NCI-H2029 (cell line): ENCODE results near the gene PAK5.

Source experiments
- DNase-seq: peaks from one replicate; lab custom pipeline; 2025; lab: John Stamatoyannopoulos, UW

PAK5 gene

DNA sequence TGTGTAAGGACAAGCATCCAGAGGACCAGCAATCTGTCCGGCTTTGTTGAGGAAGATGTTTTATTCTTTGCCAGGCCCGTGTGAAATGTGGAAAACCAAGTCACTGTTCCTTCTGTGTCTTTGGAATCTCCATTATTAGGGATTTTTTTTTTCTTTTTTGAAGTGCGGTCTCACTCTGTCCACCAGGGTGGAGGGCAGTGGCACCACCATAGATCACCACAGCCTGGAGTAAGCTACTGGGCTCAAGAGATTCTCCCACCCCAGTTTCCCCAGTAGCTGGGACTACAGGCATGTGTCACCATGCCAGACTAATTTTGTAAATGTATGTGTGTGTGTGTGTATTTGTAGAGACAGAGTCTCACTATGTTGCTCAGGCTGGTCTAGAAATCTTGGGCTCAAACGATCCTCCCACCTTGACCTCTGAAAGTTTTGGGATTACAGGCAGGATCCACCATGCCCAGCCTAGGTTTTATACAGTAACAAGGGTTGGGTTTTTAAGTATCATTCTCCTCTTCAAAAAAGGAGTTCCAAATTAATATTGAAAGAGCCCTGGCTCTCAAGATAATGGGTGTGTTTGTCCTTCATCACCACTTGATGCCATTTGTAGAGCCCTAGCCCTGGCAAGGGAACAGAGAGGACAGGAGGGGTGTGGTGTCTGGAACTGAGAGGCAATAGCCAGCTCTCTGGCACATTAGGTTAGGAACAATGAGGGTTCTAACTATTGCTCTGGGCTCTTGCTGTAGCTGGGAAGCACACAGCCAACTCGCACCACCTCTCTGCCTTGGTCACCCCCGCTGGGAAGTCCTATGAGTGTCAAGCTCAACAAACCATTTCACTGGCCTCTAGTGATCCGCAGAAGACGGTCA is 321.3 kb downstream of the PAK5 start:
- DNase-seq: no peak

- DNase-seq: no peak
Measured at GRCh38 chr20:9516234-9516871, 322.5 kb downstream of the PAK5 start.

- no peak for DNase-seq
Measured at GRCh38 chr20:9515741-9516233, 323.1 kb downstream of the PAK5 start.

DNA sequence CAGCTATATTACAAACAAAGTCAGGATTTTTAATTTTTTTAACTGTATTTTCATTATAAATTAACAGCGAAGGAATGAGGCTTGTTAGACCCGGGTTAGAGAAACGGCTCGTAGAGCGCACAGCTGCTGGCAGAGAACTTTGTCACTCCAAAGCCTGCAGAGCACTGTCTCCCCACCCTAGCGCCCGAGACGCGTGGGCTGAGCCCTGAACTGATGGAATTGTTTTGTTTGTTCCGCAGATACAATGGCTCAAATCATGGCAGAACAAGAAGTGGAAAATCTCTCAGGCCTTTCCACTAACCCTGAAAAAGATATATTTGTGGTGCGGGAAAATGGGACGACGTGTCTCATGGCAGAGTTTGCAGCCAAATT is 323.7 kb downstream of the PAK5 start:
- no peak for DNase-seq

DNA sequence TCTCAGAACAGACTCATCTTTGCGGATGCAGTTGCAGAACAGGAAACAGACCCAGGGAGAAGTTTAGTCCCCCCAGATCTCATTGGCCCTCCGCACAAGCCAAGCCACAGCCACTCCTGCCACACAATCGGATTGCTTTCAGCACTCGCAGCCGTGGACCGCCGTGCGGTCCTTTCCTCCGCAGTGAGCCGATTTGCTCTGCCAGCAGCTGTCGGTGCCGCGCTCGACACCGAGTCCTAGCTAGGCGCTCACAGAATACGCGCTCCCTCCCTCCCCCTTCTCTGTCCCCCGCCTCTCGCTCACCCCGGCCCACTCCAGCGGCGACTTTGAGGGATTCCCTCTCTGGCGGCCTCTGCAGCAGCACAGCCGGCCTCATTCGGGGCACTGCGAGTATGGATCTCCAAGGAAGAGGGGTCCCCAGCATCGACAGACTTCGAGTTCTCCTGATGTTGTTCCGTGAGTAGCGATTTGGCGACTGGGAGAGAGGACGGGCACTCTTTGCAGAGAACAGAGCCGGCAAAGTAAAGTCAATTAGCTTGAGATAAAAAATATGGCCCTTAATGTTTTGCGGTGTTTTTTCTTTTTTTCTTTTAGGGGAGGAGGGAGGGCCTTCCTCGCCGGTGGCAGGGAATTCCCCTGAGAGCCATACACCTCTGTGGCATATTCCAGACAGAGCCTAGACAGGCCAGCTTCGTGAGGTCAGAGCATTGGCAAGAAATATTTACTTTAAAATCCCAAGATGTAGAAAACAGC is 324.2 kb downstream of the PAK5 start, which contains the start of gene LAMP5:
LAMP5 (plus strand) TSS at position 130 of the 753 bp plus-strand sequence; CDS start at position 393, 263 bp downstream.
- no peak for DNase-seq

DNA sequence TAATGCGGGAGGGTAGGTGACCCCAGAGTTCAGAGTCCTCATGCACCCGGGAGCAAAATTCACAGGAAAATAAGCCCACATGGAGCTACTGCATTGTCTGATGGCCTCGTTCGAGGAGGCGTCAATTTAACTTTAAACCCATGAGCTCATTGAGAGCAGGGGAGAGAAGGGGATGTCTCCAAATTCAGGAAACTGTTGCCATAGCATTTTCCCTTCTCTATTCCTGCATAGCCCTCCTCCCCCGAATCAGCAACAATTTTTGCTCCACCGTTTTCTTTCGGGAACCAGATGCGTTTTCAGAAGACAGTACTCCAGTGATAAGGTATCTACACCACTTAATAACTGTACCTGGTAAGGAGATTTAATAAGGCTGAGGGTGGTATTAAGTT is 324.8 kb downstream of the PAK5 start:
- DNase-seq: no peak

- no peak for DNase-seq
Measured at GRCh38 chr20:9510911-9511310, 328.0 kb downstream of the PAK5 start.

DNA sequence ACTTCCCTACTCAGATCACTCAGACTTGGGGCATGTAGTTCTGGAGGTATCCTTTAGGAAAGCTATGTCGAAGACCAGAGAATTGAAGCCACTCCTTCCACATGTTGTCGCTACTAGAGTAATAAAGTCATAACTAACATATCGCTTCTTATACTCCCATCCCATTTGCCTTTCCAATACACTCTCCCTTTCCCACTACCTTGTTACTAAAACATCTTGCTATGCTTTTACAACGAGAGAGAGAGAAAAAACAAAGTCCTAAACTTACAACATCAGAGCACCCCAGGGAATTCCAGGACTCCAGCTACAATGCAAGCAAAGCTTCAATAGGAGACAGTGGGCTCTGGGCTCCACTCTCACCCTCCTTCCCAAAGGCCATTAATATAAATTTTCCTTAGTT is 329.6 kb downstream of the PAK5 start:
- no peak for DNase-seq

GRCh38 chr20:9508696-9509178 is 330.1 kb downstream of the PAK5 start:
- no peak for DNase-seq

- no peak for DNase-seq
Measured at GRCh38 chr20:9508240-9508661, 330.6 kb downstream of the PAK5 start.

DNA sequence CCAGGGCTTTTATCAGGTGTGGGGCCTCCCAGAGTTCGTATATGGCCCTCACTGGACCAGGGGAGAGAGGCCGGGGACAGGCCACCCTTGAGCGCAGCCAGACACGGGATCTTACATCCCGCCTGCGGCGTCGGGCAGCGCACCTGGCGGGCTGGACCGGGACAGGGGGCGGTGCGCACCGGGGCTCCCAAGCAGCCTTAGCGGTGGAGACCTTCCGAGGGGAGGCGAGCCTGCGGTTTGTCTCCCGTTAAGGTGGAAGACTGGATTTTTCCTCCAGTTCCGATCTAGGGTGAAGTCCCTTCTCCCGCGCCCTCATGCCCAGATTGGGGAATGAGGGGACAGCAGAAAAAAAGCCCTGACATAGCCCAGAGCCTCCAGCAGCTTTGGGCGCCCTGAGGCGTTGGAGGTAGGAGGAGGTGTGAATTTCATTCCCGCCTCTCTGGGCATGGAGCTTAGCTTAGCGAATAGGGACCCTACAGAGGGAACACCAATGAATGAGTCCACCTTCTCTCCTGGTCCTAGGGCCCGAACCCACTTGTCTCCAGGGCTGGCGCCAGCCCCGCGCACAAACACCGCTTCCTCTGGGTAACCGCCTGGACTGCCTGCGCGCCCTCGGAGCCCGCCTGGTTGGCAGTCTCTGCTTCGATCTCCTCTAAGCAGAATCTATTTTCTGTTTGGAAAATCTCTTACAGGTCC is 331.2 kb downstream of the PAK5 start:
- no peak for DNase-seq

- no peak for DNase-seq
Measured at GRCh38 chr20:9506964-9507369, 331.9 kb downstream of the PAK5 start.

DNA sequence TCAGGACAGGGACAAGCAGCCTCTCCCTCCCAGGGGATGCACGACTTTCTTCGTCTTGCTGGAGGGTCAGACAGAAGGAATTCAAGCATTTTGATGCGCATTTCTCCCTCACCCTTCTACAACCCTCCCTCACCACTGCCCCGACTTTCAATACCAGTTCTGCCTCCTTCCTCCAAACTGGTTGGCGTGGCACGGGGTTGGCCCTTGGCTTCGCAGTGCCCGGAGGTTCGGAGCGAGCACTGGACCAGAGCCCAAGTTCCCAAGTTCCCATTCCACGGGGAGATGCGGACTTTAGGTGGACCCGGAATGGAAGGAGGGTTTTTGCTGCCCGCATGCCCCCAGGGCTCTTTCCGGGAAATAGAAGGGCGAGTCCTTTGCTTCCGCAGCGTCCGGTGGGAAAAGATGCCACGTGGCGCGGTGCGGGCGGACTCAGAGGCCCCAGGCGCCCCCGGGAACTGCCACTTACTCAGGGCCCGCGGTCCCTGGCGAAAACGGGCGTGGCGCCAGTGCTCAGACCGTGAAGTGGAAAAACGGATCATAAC is 332.5 kb downstream of the PAK5 start:
- DNase-seq: peak; percentile 9

DNA sequence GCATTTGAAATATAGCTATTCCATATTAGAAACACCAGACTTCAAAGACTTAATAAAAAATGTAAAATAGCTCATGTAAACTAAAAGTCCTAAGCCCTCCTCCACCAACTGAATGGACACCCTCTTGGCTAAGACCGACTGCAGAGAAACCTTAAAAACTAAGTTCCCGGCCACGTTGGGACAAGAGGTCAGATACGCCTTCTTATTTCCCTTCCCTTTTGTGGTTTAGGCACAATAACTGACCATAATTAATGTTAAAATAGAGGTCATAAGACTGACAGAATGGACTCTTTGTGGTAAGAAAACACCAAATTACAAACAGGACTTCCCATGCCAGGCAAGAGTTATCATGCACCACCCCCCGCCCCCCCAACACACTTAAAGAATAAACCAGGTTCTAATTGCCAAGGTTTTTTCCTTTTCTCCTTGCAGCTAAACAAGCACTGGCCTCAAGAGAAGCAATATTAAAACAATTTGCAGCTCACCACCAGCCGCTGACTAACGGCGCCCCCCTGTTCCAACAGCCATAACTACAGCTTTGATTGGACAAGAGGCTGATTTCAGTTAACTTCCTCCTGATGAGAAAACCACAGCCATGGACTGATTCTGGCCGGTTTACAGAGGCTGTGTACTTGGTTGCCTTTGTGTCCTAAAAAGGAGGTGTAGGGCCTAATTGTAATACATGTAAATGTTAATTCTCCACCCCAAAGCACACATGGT is 335.2 kb downstream of the PAK5 start:
- DNase-seq: no peak

DNA sequence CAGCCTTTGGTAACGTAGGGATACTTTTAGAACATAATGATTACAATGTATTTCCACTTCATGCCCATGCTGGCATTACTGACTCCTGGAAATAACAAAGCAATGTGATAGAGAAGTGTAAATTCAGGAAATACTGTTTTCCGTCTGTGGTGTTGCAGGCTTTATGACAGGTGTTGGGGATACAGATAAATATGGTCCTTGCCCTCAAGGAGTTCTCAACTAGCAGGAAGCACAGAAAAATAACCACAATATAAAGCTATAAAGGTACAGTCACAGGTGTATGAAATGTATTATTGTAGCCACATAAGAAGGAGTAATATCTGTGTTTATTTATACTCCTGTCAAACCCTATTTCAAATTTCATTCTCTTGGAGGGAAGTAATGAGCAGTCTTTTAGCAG is 337.4 kb downstream of the PAK5 start:
- no peak for DNase-seq

- no peak for DNase-seq
Measured at GRCh38 chr20:9500121-9500520, 338.8 kb downstream of the PAK5 start.

GRCh38 chr20:9499126-9499899 is 339.6 kb downstream of the PAK5 start:
- DNase-seq: no peak

DNA sequence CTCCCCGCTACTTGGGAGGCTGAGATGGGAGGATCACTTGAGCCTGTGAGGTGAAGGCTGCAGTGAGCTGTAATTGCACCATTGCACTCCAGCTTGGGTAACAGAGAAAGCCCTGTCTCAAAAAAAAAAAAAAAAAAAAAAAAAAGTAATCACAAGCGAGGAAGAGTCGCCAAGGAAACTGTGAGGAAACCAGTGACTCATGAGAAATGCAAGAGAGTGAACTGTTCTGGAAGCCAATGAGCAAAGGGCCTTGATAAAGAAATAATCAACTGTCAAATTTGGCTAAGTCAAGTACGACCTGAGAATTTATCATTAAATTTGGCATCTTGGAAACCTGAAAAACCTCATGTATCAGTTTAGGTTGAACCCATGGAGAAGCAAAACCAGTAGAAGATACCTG is 340.6 kb downstream of the PAK5 start:
- DNase-seq: no peak

- DNase-seq: no peak
Measured at GRCh38 chr20:9496155-9496554, 342.7 kb downstream of the PAK5 start.

- DNase-seq: no peak
Measured at GRCh38 chr20:9495701-9496100, 343.2 kb downstream of the PAK5 start.
